NCI-H82 treated with DMSO at 0.1 percent for 48 hours (cell line): ENCODE measurements around the gene GARNL3.

Experiments
- DNase-seq: peaks from one replicate; lab custom pipeline; 2025; ENCODE audit not compliant: unreplicated experiment; lab: John Stamatoyannopoulos, UW

The GARNL3 gene

GRCh38 chr9:127344368-127345000 lies 79.9 kb downstream of the GARNL3 start:
- DNase-seq: no peak

GRCh38 chr9:127345566-127345965 lies 81.0 kb downstream of the GARNL3 start:
- DNase-seq: no peak

GRCh38 chr9:127346584-127346983 lies 82.0 kb downstream of the GARNL3 start:
- no peak for DNase-seq

- DNase-seq: peak; percentile 56
Measured at GRCh38 chr9:127347831-127348776, 83.5 kb downstream of the GARNL3 start.

GRCh38 chr9:127349483-127350113 lies 85.0 kb downstream of the GARNL3 start:
- no peak for DNase-seq

- DNase-seq: peak; percentile 99
Measured at GRCh38 chr9:127351182-127352166, 86.9 kb downstream of the GARNL3 start.

GRCh38 chr9:127353882-127354281 lies 89.3 kb downstream of the GARNL3 start:
- no peak for DNase-seq

GRCh38 chr9:127356906-127357305 lies 92.3 kb downstream of the GARNL3 start:
- DNase-seq: no peak

- no peak for DNase-seq
Measured at GRCh38 chr9:127358023-127358535, 93.5 kb downstream of the GARNL3 start.

GRCh38 chr9:127358770-127359169 lies 94.2 kb downstream of the GARNL3 start:
- no peak for DNase-seq

- DNase-seq: no peak
Measured at GRCh38 chr9:127360250-127360649, 95.7 kb downstream of the GARNL3 start.

- no peak for DNase-seq
Measured at GRCh38 chr9:127360829-127361228, 96.3 kb downstream of the GARNL3 start.

- no peak for DNase-seq
Measured at GRCh38 chr9:127361561-127361960, 97.0 kb downstream of the GARNL3 start.

GRCh38 chr9:127362829-127363228 lies 98.3 kb downstream of the GARNL3 start:
- DNase-seq: no peak

GRCh38 chr9:127365461-127365860 lies 100.9 kb downstream of the GARNL3 start:
- no peak for DNase-seq

GRCh38 chr9:127366594-127366993 lies 102.0 kb downstream of the GARNL3 start:
- no peak for DNase-seq

GRCh38 chr9:127368852-127369402 lies 104.4 kb downstream of the GARNL3 start:
- DNase-seq: no peak

- DNase-seq: no peak
Measured at GRCh38 chr9:127369428-127369827, 104.9 kb downstream of the GARNL3 start.

GRCh38 chr9:127370147-127370579 lies 105.6 kb downstream of the GARNL3 start:
- no peak for DNase-seq
